GM12875 (cell line): ENCODE data around the gene PMFBP1.

Experiments used
- H3K4me3 ChIP-seq: one replicate; pipeline ENCODE4 v1.5.1; 2011; ENCODE audit warnings: low read depth, low read length, control low read depth
- TF ChIP-seq, protein P1 (sequence below): IDR thresholded peaks from 2 replicates; pipeline ENCODE4 v1.5.1; 2011; ENCODE audit warnings: low read depth, mild to moderate bottlenecking, control low read depth, inconsistent platforms, low read length, moderate library complexity, borderline replicate concordance; ENCODE audit not compliant: insufficient read depth

Gene PMFBP1

DNA sequence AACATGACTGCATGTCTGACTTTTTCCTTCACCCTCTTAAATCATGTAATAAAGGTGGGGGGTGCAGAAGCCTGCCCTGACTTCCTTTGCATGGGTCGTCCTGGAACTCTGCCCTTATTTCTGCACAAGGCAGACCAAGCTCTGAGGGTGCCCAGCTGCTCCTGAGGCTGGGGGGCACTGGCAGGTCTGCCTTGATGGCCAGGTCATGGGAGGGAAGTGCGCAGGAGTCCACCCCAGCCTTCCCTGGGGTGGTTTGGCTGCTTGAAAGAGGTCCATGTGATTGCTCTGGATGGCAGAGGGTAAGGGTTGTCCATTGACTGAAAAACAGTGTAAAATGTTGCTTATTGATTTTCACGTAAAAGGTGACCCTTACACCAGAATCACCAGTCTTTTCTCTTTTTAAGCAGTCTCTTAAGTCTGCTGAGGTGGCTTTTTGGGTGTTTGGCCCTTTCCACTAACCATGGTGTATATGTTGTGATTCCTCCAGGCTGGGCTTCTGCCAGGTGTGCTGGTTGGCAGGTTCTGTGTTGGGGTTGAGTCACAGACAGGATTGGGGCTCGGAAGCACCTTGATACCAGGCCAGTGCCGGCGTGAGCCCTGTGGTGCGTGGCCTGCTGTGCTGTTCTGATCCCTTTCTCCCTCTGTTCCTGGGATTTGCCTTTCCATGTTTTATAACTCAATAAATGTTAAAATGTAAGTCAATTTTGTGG is 58.9 kb downstream of the PMFBP1 start:
- no peak overlapping the region for H3K4me3 ChIP-seq
- TF ChIP-seq, protein P1, sequence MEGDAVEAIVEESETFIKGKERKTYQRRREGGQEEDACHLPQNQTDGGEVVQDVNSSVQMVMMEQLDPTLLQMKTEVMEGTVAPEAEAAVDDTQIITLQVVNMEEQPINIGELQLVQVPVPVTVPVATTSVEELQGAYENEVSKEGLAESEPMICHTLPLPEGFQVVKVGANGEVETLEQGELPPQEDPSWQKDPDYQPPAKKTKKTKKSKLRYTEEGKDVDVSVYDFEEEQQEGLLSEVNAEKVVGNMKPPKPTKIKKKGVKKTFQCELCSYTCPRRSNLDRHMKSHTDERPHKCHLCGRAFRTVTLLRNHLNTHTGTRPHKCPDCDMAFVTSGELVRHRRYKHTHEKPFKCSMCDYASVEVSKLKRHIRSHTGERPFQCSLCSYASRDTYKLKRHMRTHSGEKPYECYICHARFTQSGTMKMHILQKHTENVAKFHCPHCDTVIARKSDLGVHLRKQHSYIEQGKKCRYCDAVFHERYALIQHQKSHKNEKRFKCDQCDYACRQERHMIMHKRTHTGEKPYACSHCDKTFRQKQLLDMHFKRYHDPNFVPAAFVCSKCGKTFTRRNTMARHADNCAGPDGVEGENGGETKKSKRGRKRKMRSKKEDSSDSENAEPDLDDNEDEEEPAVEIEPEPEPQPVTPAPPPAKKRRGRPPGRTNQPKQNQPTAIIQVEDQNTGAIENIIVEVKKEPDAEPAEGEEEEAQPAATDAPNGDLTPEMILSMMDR, result no peak

DNA sequence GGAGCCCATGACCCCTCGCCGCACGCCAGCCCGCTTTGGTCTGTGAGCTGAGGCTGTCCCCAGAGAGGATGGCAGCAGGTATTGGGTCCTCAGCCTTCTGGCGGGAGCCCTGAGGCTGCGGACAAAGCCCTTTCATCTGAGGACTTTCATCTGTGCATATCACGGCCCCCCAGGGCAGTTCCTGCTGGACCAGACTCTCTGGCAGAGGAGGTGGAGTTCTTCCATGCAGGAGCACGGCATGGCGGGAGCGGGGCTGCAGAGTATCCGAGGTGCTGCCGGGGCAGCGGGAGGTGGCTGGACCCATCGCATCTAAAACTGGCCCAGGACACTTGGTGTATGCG is 59.5 kb downstream of the PMFBP1 start:
- TF ChIP-seq, protein P1, result no peak
- H3K4me3 ChIP-seq, result no peak overlapping the region

DNA sequence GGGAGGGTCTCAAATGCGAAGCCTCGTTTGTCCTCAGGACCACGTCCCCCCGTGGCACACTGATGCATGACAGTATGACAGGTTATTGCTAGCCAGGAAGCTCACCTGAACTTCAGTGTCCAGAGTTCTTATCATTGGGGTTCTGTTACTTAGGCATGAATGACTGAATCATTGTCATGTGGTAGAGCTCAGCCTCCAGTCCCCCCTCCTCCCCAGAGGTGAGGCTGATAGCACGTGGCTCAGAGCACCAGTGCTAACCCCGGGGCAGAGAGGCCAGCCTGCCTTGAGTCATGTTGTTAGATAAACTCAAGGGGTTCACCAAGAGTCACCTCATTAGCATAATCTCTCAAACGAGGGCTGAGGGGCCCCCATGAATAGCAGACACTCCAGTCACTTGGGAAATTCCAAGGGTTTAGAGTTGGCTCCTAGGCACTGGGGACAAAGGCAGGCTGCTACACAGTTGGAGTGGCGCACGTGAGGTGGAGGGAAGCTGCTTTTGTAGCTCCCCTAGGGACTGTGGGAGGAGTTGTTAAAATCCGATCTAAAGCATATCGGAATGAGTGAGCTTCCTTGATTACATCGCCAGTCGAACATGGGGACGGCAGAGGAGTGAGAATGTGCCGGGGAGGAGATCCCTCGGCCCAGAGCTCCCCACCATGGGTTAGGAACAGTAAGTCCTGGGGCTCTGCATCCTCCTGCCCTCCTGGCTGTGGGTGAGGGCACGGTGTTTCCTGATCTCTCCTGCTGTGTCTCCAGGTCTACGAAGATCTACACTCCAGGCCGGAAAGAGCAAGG is 60.1 kb downstream of the PMFBP1 start:
- TF ChIP-seq, protein P1, result no peak
- no peak overlapping the region for H3K4me3 ChIP-seq

DNA sequence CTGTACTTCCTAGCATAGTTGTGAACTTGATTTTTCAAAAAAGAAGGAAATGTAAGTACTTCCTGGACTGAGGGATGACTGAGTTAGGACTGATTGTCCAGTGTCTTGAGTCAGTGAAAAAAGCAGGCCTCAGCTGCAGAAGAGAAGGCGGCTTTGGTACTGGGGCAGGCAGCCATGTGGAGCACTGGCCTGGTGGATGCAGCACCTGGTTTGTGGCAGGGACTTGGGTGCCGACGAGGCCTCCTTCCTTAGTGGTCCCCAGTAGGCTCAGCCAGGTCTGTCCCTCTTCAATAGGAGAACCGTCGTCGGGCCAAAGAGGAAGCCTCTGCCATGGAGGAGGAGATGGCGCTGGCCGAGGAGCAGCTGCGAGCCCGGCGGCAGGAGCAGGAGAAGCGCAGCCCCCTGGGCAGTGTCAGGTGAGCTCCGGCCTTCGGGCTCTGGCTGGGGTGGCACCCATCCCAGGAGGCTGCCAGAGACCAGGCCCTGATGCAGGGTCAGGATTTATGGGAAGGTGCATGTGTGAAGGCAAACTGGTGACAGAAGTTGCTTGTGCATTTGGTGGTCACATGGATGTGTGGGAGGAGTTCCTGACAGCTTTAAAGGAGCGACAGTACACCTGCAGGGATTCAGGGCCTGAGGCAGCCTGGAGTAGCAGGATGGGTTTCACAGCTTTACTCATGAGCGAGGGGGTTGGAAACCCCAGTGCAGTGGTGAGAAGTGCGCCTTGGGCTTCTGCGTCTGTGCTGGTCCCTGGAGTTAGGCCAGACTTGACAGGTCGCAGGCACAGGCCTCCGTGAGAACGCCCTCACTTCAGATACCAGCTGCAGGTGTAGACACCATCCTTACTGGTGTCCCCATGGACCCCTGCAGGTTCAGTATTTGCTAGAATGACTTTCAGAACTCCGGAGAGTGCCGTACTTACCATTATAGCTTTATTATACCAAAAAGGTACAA is 61.0 kb downstream of the PMFBP1 start:
- TF ChIP-seq, protein P1, result no peak
- H3K4me3 ChIP-seq, result no peak overlapping the region

DNA sequence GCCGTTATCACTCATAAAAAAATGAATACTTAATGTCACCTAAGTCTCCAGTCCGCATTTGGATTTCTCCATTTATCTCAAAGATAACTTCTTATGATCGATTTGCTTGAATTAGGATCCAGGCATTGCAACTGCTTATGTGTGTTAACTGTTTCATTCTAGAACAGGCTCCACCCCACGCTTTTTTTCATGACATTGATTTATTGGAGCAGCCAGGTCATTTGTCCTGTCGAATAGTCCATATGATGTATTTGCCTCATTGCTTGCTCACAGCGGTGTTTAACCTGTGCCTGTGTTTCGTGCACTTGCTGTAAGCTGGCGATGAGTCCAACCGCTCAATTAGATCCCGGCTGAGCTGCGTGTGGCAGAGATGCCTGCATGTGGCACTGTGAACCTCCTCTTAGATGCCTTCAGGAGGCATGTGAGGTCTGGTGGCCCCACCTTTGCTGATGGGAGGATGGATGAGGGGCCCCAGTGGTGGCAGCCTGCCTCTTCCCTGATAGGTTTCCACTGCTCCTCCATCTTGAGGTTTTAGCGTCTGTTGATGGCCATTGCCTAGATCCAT is 61.9 kb downstream of the PMFBP1 start:
- TF ChIP-seq, protein P1, result no peak
- no peak overlapping the region for H3K4me3 ChIP-seq

DNA sequence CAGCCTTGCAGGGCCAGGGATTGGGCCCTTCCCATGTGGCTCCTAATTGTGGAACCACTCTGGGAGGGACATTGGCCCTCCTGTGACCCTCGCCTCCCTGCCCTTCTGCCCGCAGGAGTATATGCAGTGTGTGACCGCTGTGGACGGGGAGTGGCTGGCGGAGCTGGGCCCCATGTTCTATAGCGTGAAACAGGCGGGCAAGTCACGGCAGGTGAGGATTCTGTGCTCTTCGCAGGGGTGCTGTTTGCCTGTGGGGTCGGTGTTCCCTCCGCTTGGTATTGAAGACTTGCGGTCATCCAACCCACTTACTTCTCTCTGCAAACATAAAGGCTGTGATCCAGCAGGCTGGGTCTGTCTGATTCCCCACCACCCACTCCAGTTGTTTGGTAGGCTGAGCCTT is 62.7 kb downstream of the PMFBP1 start:
- TF ChIP-seq, protein P1, result no peak
- no peak overlapping the region for H3K4me3 ChIP-seq
